Panc1 (cell line): ENCODE data around the gene ANKRD36.
"Not testable (repeated sequence)": the region's sequence is repeated elsewhere in the genome, so short reads cannot be mapped to it uniquely, and the experiment has no call there.

Experiments
- CTCF ChIP-seq: fragments of 450-650 bp; IDR thresholded peaks from 2 replicates; pipeline ENCODE4 v1.5.1; 2017; ENCODE audit warnings: mild to moderate bottlenecking
- POLR2AphosphoS5 ChIP-seq: IDR thresholded peaks from 2 replicates; pipeline ENCODE4 v1.6.1; 2012; ENCODE audit warnings: mild to moderate bottlenecking, low read depth, low read length, moderate library complexity

- TF ChIP-seq CTCF, POLR2AphosphoS5: not testable (repeated sequence)
These were observed 155.2 kb downstream of the ANKRD36 start for GRCh38 chr2:97268075-97268591.
